ENCODE measurements around the gene CSF3R. TPM values are rescaled to one million over a fixed set of nuclear protein-coding genes. Genes with fewer than 3 reads are reported as not detected.

The CSF3R gene
- total RNA-seq, 4 donors from 2014 or later: 0.60 to 2.7 (median 2.1) TPM

- Histone ChIP-seq H3K9me3 (no peaks in the 10 kb centered on the region), H3K4me3 (no peak overlapping the region), H3K4me1 (no peaks in the 10 kb centered on the region), H3K36me3 (no peaks in the 10 kb centered on the region), H3K27me3 (no peaks in the 10 kb centered on the region), H3K27ac (no peak overlapping the region)
- DNase-seq (ENCODE audit: low spot score in 2 of 2): no peak
- WGBS: 71% methylated on average over 14 of the region's 17 CpGs
- TF ChIP-seq EP300 (IDR thresholded peaks at IDR 0.05): no peak
- TF ChIP-seq POLR2A (IDR thresholded peaks at IDR 0.05): no peak
- TF ChIP-seq POLR2AphosphoS5 (IDR thresholded peaks at IDR 0.05): no peak
- TF ChIP-seq CTCF (IDR thresholded peaks at IDR 0.05): no peak
Observed at GRCh38 chr1:36486439-36487335, 4.0 kb upstream of the CSF3R start.

DNA sequence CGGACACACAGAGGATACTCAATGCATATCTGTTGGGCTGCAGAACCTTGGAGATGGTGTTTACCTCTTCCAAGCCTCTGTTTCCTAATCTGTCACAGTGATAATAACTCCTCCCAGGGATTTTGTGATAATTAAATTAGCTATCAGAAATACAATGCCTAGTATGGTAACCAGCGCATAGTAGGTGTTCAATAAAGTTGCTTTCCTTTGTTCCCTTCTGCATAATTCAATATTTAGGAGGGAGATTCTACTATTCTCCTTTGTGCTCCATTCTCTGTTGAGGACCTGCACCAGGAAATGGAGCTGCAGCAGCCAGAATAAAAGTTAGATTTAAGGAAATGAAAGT lies 3.4 kb upstream of the CSF3R start:
- TF ChIP-seq EP300 (IDR thresholded peaks at IDR 0.05): no peak
- no peak for TF ChIP-seq POLR2AphosphoS5 (IDR thresholded peaks at IDR 0.05)
- TF ChIP-seq CTCF (IDR thresholded peaks at IDR 0.05): no peak
- no peak for TF ChIP-seq POLR2A (IDR thresholded peaks at IDR 0.05)
- WGBS: 86% methylated on average over 2 of the region's 2 CpGs
- no peak for DNase-seq (ENCODE audit: low spot score in 2 of 2)
- no peaks in the 10 kb centered on the region for H3K27me3 ChIP-seq
- no peak overlapping the region for H3K4me3 ChIP-seq
- H3K36me3 ChIP-seq: no peaks in the 10 kb centered on the region
- H3K9me3 ChIP-seq: no peaks in the 10 kb centered on the region
- no peak overlapping the region for H3K27ac ChIP-seq
- H3K4me1 ChIP-seq: no peaks in the 10 kb centered on the region

DNA sequence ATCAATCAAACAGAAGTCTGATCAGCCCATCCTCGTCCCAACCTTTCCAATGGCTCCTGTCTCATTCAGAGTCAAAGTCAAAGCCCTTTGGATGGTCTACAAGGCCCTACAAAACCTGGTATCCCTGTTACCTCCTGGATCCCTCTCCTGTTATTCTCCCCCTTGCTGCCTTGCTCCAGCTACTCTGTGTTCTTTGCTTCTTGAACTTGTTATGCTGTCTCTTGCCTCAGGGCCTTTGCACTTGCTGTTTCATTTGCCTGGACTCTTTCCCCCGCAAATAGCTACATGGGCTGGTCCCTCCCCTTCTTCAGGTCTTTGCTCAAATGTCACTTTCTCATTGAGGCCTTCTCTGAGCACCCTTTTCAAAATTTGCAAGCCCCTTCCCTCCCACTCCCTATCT lies 1.4 kb upstream of the CSF3R start:
- Histone ChIP-seq H3K27ac (no peak overlapping the region), H3K36me3 (no peaks in the 10 kb centered on the region), H3K4me1 (no peaks in the 10 kb centered on the region), H3K4me3 (no peak overlapping the region), H3K9me3 (no peaks in the 10 kb centered on the region), H3K27me3 (no peaks in the 10 kb centered on the region)
- WGBS: 90% methylated on average over 2 of the region's 2 CpGs
- TF ChIP-seq EP300 (IDR thresholded peaks at IDR 0.05): no peak
- no peak for TF ChIP-seq POLR2AphosphoS5 (IDR thresholded peaks at IDR 0.05)
- no peak for TF ChIP-seq CTCF (IDR thresholded peaks at IDR 0.05)
- TF ChIP-seq POLR2A (IDR thresholded peaks at IDR 0.05): no peak
- no peak for DNase-seq (ENCODE audit: low spot score in 2 of 2)

DNA sequence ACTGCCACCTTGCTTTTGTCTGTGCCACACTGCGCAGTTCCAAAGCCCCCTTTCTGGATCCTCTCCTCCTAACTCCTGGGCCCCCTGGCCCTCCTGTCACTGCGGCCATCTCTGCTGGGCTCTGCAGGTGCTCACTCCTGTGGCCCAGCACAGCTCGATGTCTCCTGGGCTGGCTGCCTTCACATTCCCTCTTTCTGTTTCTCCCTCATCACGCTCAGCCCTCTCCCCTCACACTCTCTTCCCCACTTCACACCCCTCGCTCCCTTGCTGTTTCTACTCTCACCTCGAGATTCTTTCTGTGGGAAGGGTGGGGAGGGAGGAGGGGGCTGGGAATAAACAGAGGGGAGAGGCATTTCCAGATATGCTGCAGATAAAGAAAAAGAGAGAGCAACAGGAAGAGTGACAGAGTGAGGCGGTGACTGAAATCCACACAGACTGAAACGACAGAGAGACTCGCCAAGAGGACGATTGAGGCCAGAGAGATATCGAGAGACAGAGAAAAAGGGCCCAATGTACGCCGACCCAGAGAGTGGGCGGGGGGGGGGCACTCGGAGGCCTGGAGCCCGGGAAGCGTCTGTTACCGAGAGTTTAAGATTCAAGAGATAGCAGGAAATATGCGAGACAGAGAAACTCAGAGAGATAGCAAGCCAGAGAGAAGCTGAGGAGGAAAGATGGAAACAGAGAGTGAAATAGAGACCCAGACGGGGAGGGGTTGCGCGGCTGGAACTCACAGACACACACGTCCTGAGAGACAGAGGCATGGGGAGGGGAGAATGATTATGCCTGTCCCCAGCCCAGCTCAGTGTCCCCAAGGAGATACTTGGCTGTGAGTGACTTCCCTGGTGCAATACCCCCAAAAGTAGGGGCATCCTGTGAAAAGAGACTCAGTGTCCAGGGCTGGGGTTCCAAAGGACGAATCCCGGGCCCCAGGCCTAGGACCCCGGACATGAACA lies 666 bp downstream of the CSF3R start:
- no peak for DNase-seq (ENCODE audit: low spot score in 2 of 2)
- WGBS: 47% methylated on average over 26 of the region's 26 CpGs
- H3K4me1 ChIP-seq: no peaks in the 10 kb centered on the region
- no peak for TF ChIP-seq POLR2AphosphoS5 (IDR thresholded peaks at IDR 0.05)
- TF ChIP-seq POLR2A (IDR thresholded peaks at IDR 0.05): no peak
- no peak for TF ChIP-seq CTCF (IDR thresholded peaks at IDR 0.05)
- H3K36me3 ChIP-seq: no peaks in the 10 kb centered on the region
- peak overlapping the region; percentile 17 for H3K4me3 ChIP-seq
- no peaks in the 10 kb centered on the region for H3K27me3 ChIP-seq
- no peak overlapping the region for H3K27ac ChIP-seq
- H3K9me3 ChIP-seq: no peaks in the 10 kb centered on the region

DNA sequence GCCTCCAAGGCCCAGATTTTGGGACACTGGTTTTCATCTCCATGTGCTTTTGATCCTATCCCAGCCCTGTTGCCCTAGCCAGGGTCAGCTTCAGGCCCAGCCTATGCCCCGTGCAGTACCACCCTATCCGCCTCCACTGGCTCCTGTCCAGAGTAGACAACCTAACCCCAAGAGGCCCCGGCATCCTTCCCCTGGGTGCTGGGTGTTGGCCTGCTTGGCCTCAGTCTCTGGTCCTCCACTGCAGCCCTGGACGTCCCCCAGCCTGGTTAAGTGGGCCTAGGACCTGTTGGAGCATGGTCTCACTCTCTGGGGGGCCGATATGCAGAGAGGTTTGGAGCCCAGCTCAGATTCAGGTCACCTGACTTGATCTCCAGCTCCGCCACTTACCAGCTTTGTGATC lies 1.6 kb downstream of the CSF3R start:
- DNase-seq (ENCODE audit: low spot score in 2 of 2): no peak
- H3K27me3 ChIP-seq: no peaks in the 10 kb centered on the region
- H3K36me3 ChIP-seq: no peaks in the 10 kb centered on the region
- TF ChIP-seq EP300 (IDR thresholded peaks at IDR 0.05) (no peak), CTCF (IDR thresholded peaks at IDR 0.05) (no peak), POLR2A (IDR thresholded peaks at IDR 0.05) (no peak)
- H3K4me3 ChIP-seq: no peak overlapping the region
- 81% methylated on average over 6 of the region's 6 CpGs for WGBS
- H3K9me3 ChIP-seq: no peaks in the 10 kb centered on the region
- H3K4me1 ChIP-seq: no peaks in the 10 kb centered on the region
- H3K27ac ChIP-seq: no peak overlapping the region

Data from suprapubic skin (tissue), 4 donors.